CD4-positive, alpha-beta T cell (primary cell): Measurements from ENCODE around the gene CADM1. TPM values are rescaled to one million over a fixed set of nuclear protein-coding genes. Genes with fewer than 3 reads are reported as not detected.

Experiments used
- ATAC-seq: fragments of 200-7000 bp; cut with Tn5 transposase; one replicate; pipeline ENCODE4 v1.10.0; 2022; ENCODE audit warnings: mild to moderate bottlenecking; ENCODE audit not compliant: poor library complexity
- CTCF ChIA-PET: fragments of 350-600 bp; sonication (Branson Sonifier 250); formaldehyde crosslinking; loops from one replicate; lab custom pipeline; 2021; ENCODE audit warnings: antibody characterized with exemption, inconsistent platforms; lab: Charles Lee
- POLR2A ChIA-PET: fragments of 350-600 bp; sonication (Branson Sonifier 250); formaldehyde crosslinking; loops from one replicate; lab custom pipeline; 2021; ENCODE audit warnings: antibody characterized with exemption, inconsistent platforms; lab: Charles Lee
- DNase-seq, 14 experiments: peaks; one replicate each; pipeline ENCODE4 v3.0.0-alpha.2; 2013 to 2020; ENCODE audit warnings: mixed read lengths in 2 of 14
- H3K27ac ChIP-seq, 2 donors: one replicate each; pipeline versions ENCODE4 v1.5.1 to v1.7.0; 2013; ENCODE audit warnings: low read length in 2 of 2, low read depth in 1 of 2, mild to moderate bottlenecking in 1 of 2
- H3K27me3 ChIP-seq, 2 experiments: 1 replicate in 1 of 2; 2 replicates in 1 of 2; pipeline versions ENCODE4 v1.6.1 to v1.7.0; 2013; ENCODE audit warnings: low read length in 2 of 2, control low read depth in 1 of 2, mild to moderate bottlenecking in 1 of 2, moderate library complexity in 1 of 2; ENCODE audit not compliant: insufficient read depth in 2 of 2, control insufficient read depth in 1 of 2
- H3K36me3 ChIP-seq: one replicate; pipeline ENCODE4 v1.6.1; 2013; ENCODE audit warnings: low read length, control low read depth; ENCODE audit not compliant: insufficient read depth
- H3K4me1 ChIP-seq: one replicate; pipeline ENCODE4 v1.6.1; 2013; ENCODE audit warnings: low read length, control low read depth; ENCODE audit not compliant: insufficient read depth
- H3K4me3 ChIP-seq: one replicate; pipeline ENCODE4 v1.5.1; 2013; ENCODE audit warnings: mild to moderate bottlenecking, low read length, moderate library complexity
- H3K9me3 ChIP-seq, 2 experiments: 1 replicate in 1 of 2; 2 replicates in 1 of 2; pipeline versions ENCODE4 v1.6.1 to v1.7.0; 2013; ENCODE audit warnings: low read length in 2 of 2, mild to moderate bottlenecking in 2 of 2, control low read depth in 1 of 2, moderate library complexity in 1 of 2; ENCODE audit not compliant: control insufficient read depth in 1 of 2, insufficient read depth in 1 of 2
- H3K27ac Mint-ChIP-seq: one replicate; pipeline ENCODE4 v1.8.0; 2020; ENCODE audit warnings: mixed read lengths
- H3K27me3 Mint-ChIP-seq: one replicate; pipeline ENCODE4 v1.8.0; 2021; ENCODE audit warnings: mixed read lengths
- H3K36me3 Mint-ChIP-seq: one replicate; pipeline ENCODE4 v1.8.0; 2021; ENCODE audit warnings: low read depth, mixed read lengths
- H3K4me1 Mint-ChIP-seq: one replicate; pipeline ENCODE4 v1.8.0; 2021; ENCODE audit warnings: low read depth, mixed read lengths
- H3K4me3 Mint-ChIP-seq: one replicate; pipeline ENCODE4 v1.8.0; 2020; ENCODE audit warnings: mild to moderate bottlenecking, mixed read lengths
- H3K9me3 Mint-ChIP-seq: one replicate; pipeline ENCODE4 v1.8.0; 2020; ENCODE audit warnings: mixed read lengths
- intact Hi-C, 2 experiments: fragments of 100-400 bp; cut with DNase I in 1 of 2; cut with micrococcal nuclease in 1 of 2; formaldehyde crosslinking; loops; one replicate each; pipeline versions ENCODE4 v1.15.1 to v1.9.0; 2023 to 2025; cut with DNase I, micrococcal nuclease
- total RNA-seq, 174 experiments: library from RNA in 2 of 174; stranded (reverse) in 2 of 174; gene quantifications; one replicate each; pipeline ENCODE4 v1.2.3 and lab custom pipeline; 2021 to 2026
- TF ChIP-seq, protein P1 (sequence below): fragments of 200-600 bp; IDR thresholded peaks from one replicate; pipeline ENCODE4 v1.8.0; 2022; ENCODE audit warnings: antibody characterized with exemption, mild to moderate bottlenecking

CADM1 gene
- total RNA-seq, 2 experiments from 2014 or later = 1.1 to 1.4 TPM

DNA sequence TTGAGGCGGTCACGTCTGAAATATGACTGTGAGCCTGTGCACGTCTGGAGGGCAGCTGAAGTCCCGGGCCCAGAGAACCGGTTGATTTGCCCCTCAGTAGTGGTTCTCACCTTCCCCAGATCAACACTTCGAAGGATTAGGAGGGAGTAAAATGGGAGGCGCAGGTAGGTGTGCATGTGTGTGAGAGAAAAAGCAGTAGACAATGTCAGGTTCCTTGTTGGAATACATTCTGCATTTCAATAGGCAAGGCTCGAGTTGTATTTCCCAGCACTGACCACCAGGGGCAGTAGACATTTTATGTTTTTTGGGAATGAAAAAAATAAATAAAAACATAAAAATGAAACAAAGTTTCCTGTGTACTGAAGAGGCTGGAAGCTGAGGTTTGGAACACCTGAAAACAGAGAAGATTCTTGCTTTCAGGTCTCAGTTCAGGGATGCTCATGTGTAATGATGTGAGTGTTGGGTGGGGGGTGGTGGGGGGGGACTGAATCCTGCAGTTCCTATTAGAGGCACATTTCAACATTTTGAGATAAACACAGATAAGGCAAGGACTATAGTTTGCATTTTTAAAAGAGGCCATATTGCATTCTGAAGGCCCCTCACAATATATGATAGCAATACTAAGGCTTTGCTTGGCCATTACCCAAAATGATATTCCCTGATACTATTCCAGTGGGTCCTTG lies 333.9 kb downstream of the CADM1 start:
- Histone ChIP-seq H3K9me3 (no peaks in the 10 kb centered on the region), H3K4me1 (no peaks in the 10 kb centered on the region), H3K4me3 (no peak overlapping the region), H3K36me3 (no peaks in the 10 kb centered on the region), H3K27me3 (no peaks in the 10 kb centered on the region), H3K27ac (no peak overlapping the region)
- intact Hi-C loops = no loop called here
- Mint-ChIP-seq H3K27me3 (peaks cover 4% of the 10 kb centered on the region), H3K4me1 (no peaks in the 10 kb centered on the region), H3K4me3 (no peak overlapping the region), H3K9me3 (no peaks in the 10 kb centered on the region), H3K36me3 (no peaks in the 10 kb centered on the region), H3K27ac (no peak overlapping the region)
- POLR2A ChIA-PET = no interaction called here
- DNase-seq (peak in 2 of 14 experiments; percentile 7 to 38), ATAC-seq (no peak)
- TF ChIP-seq, protein P1, sequence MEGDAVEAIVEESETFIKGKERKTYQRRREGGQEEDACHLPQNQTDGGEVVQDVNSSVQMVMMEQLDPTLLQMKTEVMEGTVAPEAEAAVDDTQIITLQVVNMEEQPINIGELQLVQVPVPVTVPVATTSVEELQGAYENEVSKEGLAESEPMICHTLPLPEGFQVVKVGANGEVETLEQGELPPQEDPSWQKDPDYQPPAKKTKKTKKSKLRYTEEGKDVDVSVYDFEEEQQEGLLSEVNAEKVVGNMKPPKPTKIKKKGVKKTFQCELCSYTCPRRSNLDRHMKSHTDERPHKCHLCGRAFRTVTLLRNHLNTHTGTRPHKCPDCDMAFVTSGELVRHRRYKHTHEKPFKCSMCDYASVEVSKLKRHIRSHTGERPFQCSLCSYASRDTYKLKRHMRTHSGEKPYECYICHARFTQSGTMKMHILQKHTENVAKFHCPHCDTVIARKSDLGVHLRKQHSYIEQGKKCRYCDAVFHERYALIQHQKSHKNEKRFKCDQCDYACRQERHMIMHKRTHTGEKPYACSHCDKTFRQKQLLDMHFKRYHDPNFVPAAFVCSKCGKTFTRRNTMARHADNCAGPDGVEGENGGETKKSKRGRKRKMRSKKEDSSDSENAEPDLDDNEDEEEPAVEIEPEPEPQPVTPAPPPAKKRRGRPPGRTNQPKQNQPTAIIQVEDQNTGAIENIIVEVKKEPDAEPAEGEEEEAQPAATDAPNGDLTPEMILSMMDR = peak; percentile 43
- CTCF ChIA-PET = no interaction called here

DNA sequence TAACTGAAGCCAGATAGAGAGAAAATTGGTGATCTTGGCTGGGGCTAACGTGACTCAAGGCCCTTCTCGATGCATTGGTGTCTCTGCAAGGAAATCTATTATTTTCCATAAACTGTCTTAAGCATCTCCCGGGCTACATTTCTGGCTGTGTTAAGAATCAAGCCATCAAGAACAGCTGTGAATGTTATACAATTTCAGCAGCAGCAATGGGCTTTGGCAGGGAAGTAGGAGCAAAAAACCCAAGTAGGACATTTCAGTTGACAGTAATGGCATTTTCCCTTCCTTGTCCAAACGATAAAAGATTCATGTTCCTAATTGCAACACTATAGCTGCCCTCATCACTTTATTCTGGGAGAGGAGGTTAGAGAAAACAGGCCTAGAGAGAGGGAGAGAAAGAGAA lies 335.0 kb downstream of the CADM1 start:
- H3K27ac ChIP-seq = no peak overlapping the region
- H3K4me3 Mint-ChIP-seq = no peak overlapping the region
- TF ChIP-seq, protein P1 = no peak
- ChIA-PET POLR2A (no interaction called here), CTCF (no interaction called here)
- H3K4me3 ChIP-seq = no peak overlapping the region
- no peaks in the 10 kb centered on the region for H3K36me3 ChIP-seq
- peaks cover 4% of the 10 kb centered on the region for H3K27me3 Mint-ChIP-seq
- intact Hi-C loops = no loop called here
- H3K9me3 Mint-ChIP-seq = no peaks in the 10 kb centered on the region
- no peak overlapping the region for H3K27ac Mint-ChIP-seq
- no peaks in the 10 kb centered on the region for H3K36me3 Mint-ChIP-seq
- H3K9me3 ChIP-seq = no peaks in the 10 kb centered on the region
- no peak for ATAC-seq
- H3K4me1 Mint-ChIP-seq = no peaks in the 10 kb centered on the region
- no peak for DNase-seq
- no peaks in the 10 kb centered on the region for H3K4me1 ChIP-seq
- no peaks in the 10 kb centered on the region for H3K27me3 ChIP-seq

DNA sequence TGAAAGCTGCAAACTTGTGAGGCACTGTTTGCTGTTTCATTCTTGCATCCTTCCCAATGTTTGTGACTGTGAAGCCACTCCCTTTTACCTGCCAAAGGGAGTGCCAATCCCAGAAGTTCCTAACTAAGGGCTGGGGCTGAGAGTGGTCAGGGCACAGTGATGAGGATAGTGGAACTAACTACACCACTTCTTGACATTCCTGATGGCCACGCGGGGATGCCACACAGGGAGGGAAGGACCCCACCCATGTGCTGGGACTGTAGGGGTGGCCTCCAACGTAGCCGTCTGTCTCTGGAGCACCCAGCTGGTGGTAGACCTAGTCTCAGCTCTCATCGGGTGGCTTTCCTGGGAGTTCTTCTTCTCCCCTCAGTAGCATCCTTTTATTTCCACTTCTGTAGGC lies 335.5 kb downstream of the CADM1 start:
- Histone ChIP-seq H3K27me3 (no peaks in the 10 kb centered on the region), H3K27ac (no peak overlapping the region), H3K4me3 (no peak overlapping the region), H3K4me1 (no peaks in the 10 kb centered on the region), H3K36me3 (no peaks in the 10 kb centered on the region), H3K9me3 (no peaks in the 10 kb centered on the region)
- Mint-ChIP-seq H3K9me3 (no peaks in the 10 kb centered on the region), H3K4me1 (no peaks in the 10 kb centered on the region), H3K4me3 (no peak overlapping the region), H3K27ac (no peak overlapping the region), H3K36me3 (no peaks in the 10 kb centered on the region), H3K27me3 (peaks cover 4% of the 10 kb centered on the region)
- TF ChIP-seq, protein P1 = no peak
- ChIA-PET POLR2A (no interaction called here), CTCF (no interaction called here)
- ATAC-seq (no peak), DNase-seq (no peak)
- intact Hi-C loops = no loop called here
